H9 (cell line): Measurements from ENCODE around the gene AJAP1. TPM values are rescaled to one million over a fixed set of nuclear protein-coding genes. Genes with fewer than 3 reads are reported as not detected.

Source experiments
- DNase-seq: peaks from one replicate; pipeline ENCODE4 v3.0.0-alpha.2; 2017
- H2AFZ ChIP-seq: one replicate; pipeline ENCODE4 v1.6.1; 2013; ENCODE audit warnings: mild to moderate bottlenecking, low read length, control low read depth, moderate library complexity
- H2AK5ac ChIP-seq: 2 replicates; pipeline ENCODE4 v1.6.1; 2013; ENCODE audit warnings: low read length, control low read depth, mixed read lengths; ENCODE audit not compliant: insufficient read length
- H2BK120ac ChIP-seq: one replicate; pipeline ENCODE4 v1.6.1; 2013; ENCODE audit warnings: low read depth, mild to moderate bottlenecking, low read length, control low read depth, inconsistent platforms; ENCODE audit not compliant: poor library complexity, severe bottlenecking
- H2BK12ac ChIP-seq: 2 replicates; pipeline ENCODE4 v1.6.1; 2013; ENCODE audit warnings: low read length, control low read depth, mixed read lengths, low read depth; ENCODE audit not compliant: insufficient read length
- H2BK15ac ChIP-seq: 2 replicates; pipeline ENCODE4 v1.6.1; 2013; ENCODE audit warnings: low read depth, low read length, control low read depth
- H2BK20ac ChIP-seq: one replicate; pipeline ENCODE4 v1.6.1; 2013; ENCODE audit warnings: low read depth, mild to moderate bottlenecking, low read length, control low read depth, inconsistent platforms; ENCODE audit not compliant: poor library complexity, severe bottlenecking
- H2BK5ac ChIP-seq: 2 replicates; pipeline ENCODE4 v1.6.1; 2013; ENCODE audit warnings: low read length, control low read depth, mixed read lengths; ENCODE audit not compliant: insufficient read length
- H3K14ac ChIP-seq: 2 replicates; pipeline ENCODE4 v1.6.1; 2013; ENCODE audit warnings: low read length, control low read depth; ENCODE audit not compliant: insufficient read depth
- H3K18ac ChIP-seq: 2 replicates; pipeline ENCODE4 v1.6.1; 2013; ENCODE audit warnings: low read depth, mild to moderate bottlenecking, mixed read lengths, low read length, control low read depth; ENCODE audit not compliant: insufficient read length
- H3K23ac ChIP-seq: 2 replicates; pipeline ENCODE4 v1.6.1; 2013; ENCODE audit warnings: low read length, control low read depth, mixed read lengths, low read depth; ENCODE audit not compliant: insufficient read length
- H3K23me2 ChIP-seq: 2 replicates; pipeline ENCODE4 v1.6.1; 2013; ENCODE audit warnings: low read depth, mild to moderate bottlenecking, mixed read lengths, low read length, control low read depth; ENCODE audit not compliant: insufficient read length, poor library complexity, severe bottlenecking
- H3K27ac ChIP-seq: 2 replicates; pipeline ENCODE4 v1.5.1; 2013; ENCODE audit warnings: low read length, control low read depth, mixed read lengths, low read depth; ENCODE audit not compliant: insufficient read length
- H3K27me3 ChIP-seq: 2 replicates; pipeline ENCODE4 v1.6.1; 2013; ENCODE audit warnings: low read length, control low read depth, inconsistent platforms; ENCODE audit not compliant: insufficient read depth
- H3K4ac ChIP-seq: 2 replicates; pipeline ENCODE4 v1.6.1; 2013; ENCODE audit warnings: low read depth, mild to moderate bottlenecking, control low read depth, inconsistent platforms, low read length, moderate library complexity
- H3K4me1 ChIP-seq: 2 replicates; pipeline ENCODE4 v1.6.1; 2013; ENCODE audit warnings: low read length, control low read depth, inconsistent platforms; ENCODE audit not compliant: insufficient read depth
- H3K4me2 ChIP-seq: 2 replicates; pipeline ENCODE4 v1.6.1; 2013; ENCODE audit warnings: low read length, control low read depth, mixed read lengths; ENCODE audit not compliant: insufficient read length, insufficient read depth
- H3K56ac ChIP-seq: 2 replicates; pipeline ENCODE4 v1.6.1; 2013; ENCODE audit warnings: low read depth, mild to moderate bottlenecking, mixed read lengths, low read length, control low read depth; ENCODE audit not compliant: insufficient read length
- H3K79me1 ChIP-seq: 2 replicates; pipeline ENCODE4 v1.6.1; 2013; ENCODE audit warnings: low read depth, mild to moderate bottlenecking, moderate library complexity, low read length, control low read depth, inconsistent platforms; ENCODE audit not compliant: insufficient read depth, poor library complexity, severe bottlenecking
- H3K79me2 ChIP-seq: 2 replicates; pipeline ENCODE4 v1.6.1; 2013; ENCODE audit warnings: low read length, control low read depth, inconsistent platforms; ENCODE audit not compliant: insufficient read depth
- H3K9ac ChIP-seq: 2 replicates; pipeline ENCODE4 v1.6.1; 2013; ENCODE audit warnings: low read length, control low read depth, mixed read lengths; ENCODE audit not compliant: insufficient read length; ENCODE audit errors: extremely low read depth
- H3K9me3 ChIP-seq: one replicate; pipeline ENCODE4 v1.6.1; 2013; ENCODE audit warnings: low read depth, low read length, inconsistent platforms; ENCODE audit not compliant: control insufficient read depth
- H3T11ph ChIP-seq: one replicate; pipeline ENCODE4 v1.6.1; 2013; ENCODE audit warnings: mild to moderate bottlenecking, low read length, control low read depth, inconsistent platforms
- H4K20me1 ChIP-seq: one replicate; pipeline ENCODE4 v1.6.1; 2013; ENCODE audit not compliant: control insufficient read depth, insufficient read length, insufficient read depth
- H4K5ac ChIP-seq: 2 replicates; pipeline ENCODE4 v1.6.1; 2013; ENCODE audit warnings: low read depth, mild to moderate bottlenecking, mixed read lengths, low read length, control low read depth; ENCODE audit not compliant: insufficient read length
- H4K8ac ChIP-seq: replicated peaks from 2 replicates; pipeline ENCODE4 v1.6.1; 2013; ENCODE audit warnings: low read length, control low read depth, mixed read lengths, low read depth; ENCODE audit not compliant: insufficient read length
- H4K91ac ChIP-seq: 2 replicates; pipeline ENCODE4 v1.6.1; 2013; ENCODE audit warnings: low read depth, mild to moderate bottlenecking, moderate library complexity, mixed read lengths, low read length, control low read depth; ENCODE audit not compliant: insufficient read length
- H3K27ac Mint-ChIP-seq, 3 experiments: 2 replicates in 2 of 3; 3 replicates in 1 of 3; pipeline ENCODE4 v1.8.0; 2020 to 2021; ENCODE audit warnings: mixed read lengths in 3 of 3, mild to moderate bottlenecking in 1 of 3, moderate library complexity in 1 of 3
- H3K27me3 Mint-ChIP-seq: 2 replicates; pipeline ENCODE4 v1.8.0; 2021; ENCODE audit warnings: low read depth, mild to moderate bottlenecking, moderate library complexity, mixed read lengths
- H3K36me3 Mint-ChIP-seq, 3 experiments: 2 replicates in 2 of 3; 3 replicates in 1 of 3; pipeline ENCODE4 v1.8.0; 2020 to 2021; ENCODE audit warnings: low read depth in 3 of 3, mixed read lengths in 3 of 3; ENCODE audit not compliant: insufficient read depth in 1 of 3
- H3K4me1 Mint-ChIP-seq, 2 experiments: 2 replicates each; pipeline ENCODE4 v1.8.0; 2020; ENCODE audit warnings: mixed read lengths in 2 of 2
- H3K4me3 Mint-ChIP-seq, 2 experiments: 2 replicates in 1 of 2; 3 replicates in 1 of 2; pipeline ENCODE4 v1.8.0; 2020 to 2021; ENCODE audit warnings: mild to moderate bottlenecking in 2 of 2, mixed read lengths in 2 of 2, moderate library complexity in 1 of 2
- H3K9me3 Mint-ChIP-seq, 2 experiments: 2 replicates in 1 of 2; 3 replicates in 1 of 2; pipeline ENCODE4 v1.8.0; 2020; ENCODE audit warnings: mild to moderate bottlenecking in 2 of 2, mixed read lengths in 2 of 2, moderate library complexity in 1 of 2
- CTCF ChIP-seq: fragments of 200-600 bp; sonication (generic); conservative IDR thresholded peaks from 3 replicates; pipeline ENCODE4 v1.8.0; 2021; ENCODE audit warnings: antibody characterized with exemption, mild to moderate bottlenecking
- WGBS: extraction: QIAGEN DNeasy Blood & Tissue Kit; methylation state at CpG from one replicate; pipeline ENCODE4 v1.1.7; 2013; ENCODE audit warnings: missing lambda C conversion rate, low lambda C conversion rate, mixed read lengths; ENCODE audit not compliant: insufficient read length; ENCODE audit errors: extremely low coverage; 5-methylcytosine and 5-hydroxymethylcytosine counted together
- total RNA-seq: library from RNA; stranded (reverse); gene quantifications from 2 replicates; pipeline ENCODE4 v1.2.1, GENCODE V29; 2021

The AJAP1 gene
- total RNA-seq, 1 experiment from 2014 or later: 8.6 TPM

DNA sequence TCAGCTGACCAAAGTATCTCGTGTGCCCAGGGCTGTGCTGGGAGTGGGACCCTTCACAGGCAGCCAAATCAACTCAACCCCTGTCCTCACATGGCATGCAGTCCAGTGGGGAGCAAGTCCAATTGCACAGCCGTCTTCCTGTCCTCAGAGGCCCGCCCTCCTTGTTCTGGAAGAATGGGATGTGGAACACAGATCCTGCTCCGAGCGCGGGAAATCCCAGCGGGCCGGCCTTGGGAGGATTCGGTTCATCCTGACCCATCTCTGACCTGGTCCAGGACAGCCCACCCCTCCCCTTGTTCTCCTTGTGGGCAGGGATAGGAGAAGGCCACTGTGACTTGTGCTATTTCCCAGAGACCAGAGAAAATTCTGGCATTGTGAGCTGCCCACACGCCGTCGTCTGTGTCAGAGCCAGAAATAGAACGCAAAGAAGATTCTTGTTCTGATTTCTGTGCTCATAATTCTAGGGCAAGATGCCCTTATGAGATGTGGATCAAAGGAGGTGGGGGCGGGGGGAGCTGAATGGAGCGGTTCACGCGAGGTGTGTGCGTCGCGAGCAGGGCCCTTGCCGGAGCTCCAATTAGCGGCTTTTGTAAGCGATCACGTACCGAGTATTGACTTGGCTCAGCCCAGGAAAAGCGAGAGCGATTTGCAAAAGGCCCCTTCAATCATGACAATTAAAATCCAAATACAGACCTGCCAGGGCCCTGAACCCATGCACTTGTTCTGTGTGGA, 79.2 kb downstream of the AJAP1 start:
- Mint-ChIP-seq H3K36me3 (peaks cover 0 to 5% (median 2%) of the 10 kb centered on the region in 3 experiments; a peak in 4 of 7 replicates), H3K27me3 (peaks cover 3% of the 10 kb centered on the region), H3K4me1 (peaks cover 14 to 18% of the 10 kb centered on the region in 2 experiments), H3K9me3 (peaks cover under 1 to 1% of the 10 kb centered on the region in 2 experiments; a peak in 2 of 5 replicates), H3K27ac (peak overlapping the region in 2 of 3 experiments; percentile 53 to 65; a peak in 1 of 7 replicates), H3K4me3 (no peak overlapping the region)
- Histone ChIP-seq H2AK5ac (no peak overlapping the region), H3K79me1 (no peaks in the 10 kb centered on the region), H2BK20ac (no peak overlapping the region), H3K9me3 (no peaks in the 10 kb centered on the region), H3K4me1 (no peaks in the 10 kb centered on the region), H4K5ac (no peak overlapping the region), H2BK12ac (no peak overlapping the region), H3K79me2 (no peaks in the 10 kb centered on the region), H3K23ac (no peak overlapping the region), H2BK5ac (no peak overlapping the region), H3K14ac (no peak overlapping the region), H2BK120ac (no peak overlapping the region), H3K18ac (no peak overlapping the region), H3K27me3 (no peaks in the 10 kb centered on the region), H4K20me1 (no peaks in the 10 kb centered on the region), H4K91ac (no peak overlapping the region), H3K23me2 (no peaks in the 10 kb centered on the region), H3K9ac (no peak overlapping the region), H3K27ac (no peak overlapping the region), H4K8ac (no peak overlapping the region), H3T11ph (no peak overlapping the region), H3K4ac (no peak overlapping the region), H3K56ac (no peak overlapping the region), H2BK15ac (no peak overlapping the region), H3K4me2 (no peak overlapping the region), H2AFZ (no peak overlapping the region)
- no CpG with 5 or more reads among the region's 27 CpGs for WGBS
- TF ChIP-seq CTCF: no peak
- DNase-seq: no peak
